ENCODE data around the gene PDGFD.
A peak's percentile ranks its signal among the peaks of the same experiment; 100 is the strongest.

PDGFD gene

DNA sequence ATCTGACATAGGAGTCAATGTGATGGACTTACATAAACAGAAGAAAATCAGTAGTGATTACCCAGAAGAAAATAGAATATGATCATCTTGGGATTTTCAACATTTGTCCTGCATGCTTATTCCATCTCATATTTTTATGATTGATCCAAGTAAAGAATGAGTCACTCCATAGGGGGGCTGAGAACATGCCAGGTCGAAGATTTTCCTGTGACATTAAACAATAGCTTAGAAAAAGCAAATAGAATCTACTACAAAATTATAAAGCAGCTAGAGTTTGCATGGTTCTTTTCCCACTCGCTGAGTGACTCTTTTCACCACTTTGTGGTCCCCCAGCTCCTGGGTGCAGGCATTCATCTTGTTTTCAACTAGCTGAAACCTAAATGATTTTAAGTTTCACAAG is 71.2 kb downstream of the PDGFD start:
- no peak for DNase-seq

DNA sequence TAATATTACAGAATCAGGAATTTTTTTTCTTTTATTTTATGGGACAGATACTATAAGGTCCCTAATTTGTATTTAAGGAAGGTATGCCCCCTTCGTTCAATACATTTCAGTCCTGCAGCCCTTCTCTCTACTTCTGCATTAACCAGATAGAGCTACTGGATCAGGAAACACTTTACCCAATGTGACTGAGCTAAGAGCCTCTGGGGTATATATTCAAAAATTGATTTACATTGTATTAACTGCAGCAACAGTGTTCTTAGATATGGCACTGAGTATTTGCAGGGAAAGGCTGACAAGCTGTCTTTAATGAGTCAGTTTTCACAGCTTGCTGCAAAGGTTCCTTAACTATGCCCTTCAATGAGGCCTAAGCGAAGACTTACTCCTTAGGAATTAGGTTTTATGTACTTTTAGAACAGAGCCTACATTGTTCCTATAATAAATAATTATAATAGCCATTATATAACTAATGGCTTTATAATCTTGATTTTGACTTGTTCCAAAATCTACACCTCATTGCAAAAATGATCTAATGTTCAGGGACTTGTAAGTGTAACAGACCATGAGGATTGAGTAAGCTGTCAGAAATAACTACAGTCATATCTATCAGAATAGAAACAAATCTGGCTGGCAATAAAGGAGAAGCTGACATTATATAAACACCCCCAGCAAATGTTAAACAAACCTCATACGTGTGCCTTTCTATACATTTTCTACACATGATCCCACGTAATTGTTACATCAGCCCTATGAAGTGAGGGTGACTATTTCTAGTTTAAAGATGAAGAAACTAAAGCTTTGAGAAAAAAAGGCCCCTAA is 72.5 kb downstream of the PDGFD start:
- DNase-seq = no peak

DNA sequence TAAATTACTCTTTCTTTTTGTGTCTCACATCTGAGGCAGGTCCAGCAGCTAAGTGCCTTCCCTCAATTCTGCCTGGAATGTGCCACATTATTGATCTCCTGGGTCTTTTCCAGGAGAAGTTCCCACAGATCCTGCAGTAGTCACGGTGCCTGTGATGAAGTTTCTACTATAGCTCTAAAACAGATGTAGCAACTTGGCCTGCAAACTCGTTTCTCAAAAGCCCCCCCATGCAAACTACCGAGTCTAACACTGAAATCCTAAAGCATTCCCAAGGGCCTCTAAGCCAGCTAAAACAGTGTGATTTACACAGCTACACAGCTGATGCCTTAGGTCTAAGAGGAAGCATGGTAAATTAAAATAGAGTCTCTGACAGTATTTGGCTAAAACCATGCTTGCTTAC is 73.2 kb downstream of the PDGFD start:
- no peak for DNase-seq

DNA sequence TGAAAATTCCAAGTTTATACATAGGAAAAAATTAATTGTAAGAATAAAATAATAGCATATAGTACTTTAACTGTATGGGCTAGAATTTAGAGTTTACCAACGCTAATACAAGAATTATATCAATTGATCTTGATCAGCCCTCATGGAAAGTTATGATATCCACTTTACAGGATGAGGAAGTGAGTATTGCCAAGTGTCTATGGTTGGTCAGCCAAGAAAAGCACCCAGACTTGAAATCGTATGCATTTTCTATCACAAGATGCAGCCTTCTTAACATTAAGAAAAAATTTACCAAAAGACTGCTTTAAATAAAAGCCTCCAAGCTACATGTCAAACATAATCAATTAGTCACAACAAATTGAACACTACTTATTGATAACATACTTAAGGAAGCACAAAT is 74.5 kb downstream of the PDGFD start:
- no peak for DNase-seq

DNA sequence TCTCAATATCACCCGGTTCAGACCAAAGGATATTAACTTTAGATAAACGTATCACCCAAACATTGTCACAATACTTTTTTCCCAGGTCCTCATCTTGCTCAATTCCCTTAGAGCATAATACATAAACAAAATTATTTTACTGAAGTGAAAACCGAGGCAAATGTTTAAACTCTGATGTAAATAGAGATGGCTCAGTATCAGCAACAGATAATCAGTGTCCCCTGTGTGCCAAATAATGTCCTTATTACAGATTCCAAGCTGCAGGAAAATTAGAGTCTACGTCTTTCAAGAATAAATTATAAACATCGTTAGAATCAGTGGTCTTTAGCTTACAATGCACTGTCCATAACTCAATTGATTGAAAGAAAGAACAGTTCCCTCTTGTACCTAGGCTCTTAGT is 77.3 kb downstream of the PDGFD start:
- DNase-seq = no peak

DNA sequence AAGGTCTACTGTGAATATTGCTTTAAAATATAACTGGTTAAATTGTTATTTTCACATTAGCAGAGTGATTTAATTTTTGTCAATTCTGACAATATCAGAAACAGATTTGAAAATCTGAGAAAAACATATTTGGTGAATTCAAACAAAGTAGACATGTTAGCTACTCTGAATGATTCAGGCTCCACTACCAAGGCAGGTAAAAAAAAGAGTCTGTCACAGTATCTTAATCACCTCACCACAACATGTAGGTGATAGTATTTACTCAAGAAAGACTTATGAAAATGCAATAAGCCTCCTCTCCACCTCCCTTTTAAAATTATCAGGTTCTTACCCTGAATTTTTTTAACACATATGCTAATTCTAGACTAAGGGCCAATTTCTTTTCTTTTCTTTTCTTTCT is 85.0 kb downstream of the PDGFD start:
- no peak for DNase-seq

DNA sequence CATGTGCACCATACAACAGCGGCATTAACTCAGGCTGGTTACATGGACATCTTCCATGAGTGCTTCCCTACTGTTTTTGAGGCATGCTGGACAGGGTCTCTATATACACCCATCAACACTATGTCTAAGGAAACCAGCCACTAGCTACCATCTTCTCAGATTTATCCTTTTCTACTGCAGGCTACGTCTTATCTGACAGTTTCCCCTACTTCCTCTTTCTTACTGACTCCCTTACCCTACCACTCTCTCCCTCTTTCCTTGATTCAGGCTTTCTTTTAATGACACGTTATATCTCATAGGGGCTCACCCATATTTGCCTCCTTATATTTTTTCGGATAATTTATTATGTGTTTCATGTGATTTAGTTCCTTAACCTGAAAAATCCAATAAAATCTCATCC is 85.7 kb downstream of the PDGFD start:
- no peak for DNase-seq

DNA sequence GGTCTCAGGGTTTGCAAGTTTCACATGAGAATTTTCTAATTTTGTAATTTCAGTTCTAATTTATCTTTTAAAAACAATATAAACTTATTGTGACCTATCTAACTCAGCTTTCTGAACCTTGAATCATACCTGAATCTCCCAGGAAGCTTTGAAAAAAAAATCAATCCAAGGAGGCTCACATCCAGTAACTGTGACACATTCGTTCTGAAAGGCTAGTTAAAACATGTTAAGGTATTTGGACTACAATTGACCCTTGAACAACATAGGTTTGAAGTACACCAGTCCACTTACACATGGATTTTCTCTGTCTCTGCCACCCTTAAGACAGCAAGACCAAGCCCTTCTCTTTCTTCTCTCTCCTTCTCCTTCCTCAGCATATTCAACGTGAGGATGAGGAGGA is 87.5 kb downstream of the PDGFD start:
- no peak for DNase-seq

DNA sequence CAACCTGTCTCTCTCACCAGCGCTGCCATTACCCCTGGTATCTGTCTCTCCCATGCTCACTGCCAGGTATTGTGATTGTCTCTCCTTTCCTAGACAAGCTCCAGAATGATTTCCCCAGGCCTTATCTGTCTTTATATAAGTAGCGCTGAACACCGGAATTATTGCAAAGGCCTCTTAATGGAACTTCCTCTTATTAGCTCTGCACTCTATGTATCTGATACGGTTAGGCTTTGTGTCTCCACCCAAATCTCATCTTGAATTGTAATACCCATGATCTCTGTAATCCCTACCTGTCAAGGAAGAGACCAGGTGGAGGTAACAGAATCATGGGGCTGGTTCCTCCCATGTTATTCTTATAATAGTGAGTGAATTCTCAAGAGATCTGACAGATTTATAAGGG is 88.2 kb downstream of the PDGFD start:
- no peak for DNase-seq

DNA sequence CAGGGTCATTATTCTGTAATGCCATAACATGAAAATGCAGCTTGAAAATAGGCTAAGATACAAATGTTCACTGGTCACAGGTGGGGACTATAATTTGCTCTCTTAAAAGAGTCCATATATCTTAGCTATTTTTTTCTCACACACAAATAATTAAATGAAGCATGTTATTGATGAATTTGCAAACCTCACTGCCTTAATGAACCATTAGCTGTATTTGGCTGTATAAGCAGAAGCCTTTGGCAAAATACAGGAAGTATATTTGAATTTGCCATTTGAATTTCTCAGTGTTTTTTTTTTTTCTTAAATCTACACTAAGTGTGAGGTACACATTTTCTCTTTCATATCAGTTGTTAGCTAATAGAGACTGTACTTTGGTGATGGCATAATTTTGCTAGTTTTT is 88.9 kb downstream of the PDGFD start:
- DNase-seq = no peak

DNA sequence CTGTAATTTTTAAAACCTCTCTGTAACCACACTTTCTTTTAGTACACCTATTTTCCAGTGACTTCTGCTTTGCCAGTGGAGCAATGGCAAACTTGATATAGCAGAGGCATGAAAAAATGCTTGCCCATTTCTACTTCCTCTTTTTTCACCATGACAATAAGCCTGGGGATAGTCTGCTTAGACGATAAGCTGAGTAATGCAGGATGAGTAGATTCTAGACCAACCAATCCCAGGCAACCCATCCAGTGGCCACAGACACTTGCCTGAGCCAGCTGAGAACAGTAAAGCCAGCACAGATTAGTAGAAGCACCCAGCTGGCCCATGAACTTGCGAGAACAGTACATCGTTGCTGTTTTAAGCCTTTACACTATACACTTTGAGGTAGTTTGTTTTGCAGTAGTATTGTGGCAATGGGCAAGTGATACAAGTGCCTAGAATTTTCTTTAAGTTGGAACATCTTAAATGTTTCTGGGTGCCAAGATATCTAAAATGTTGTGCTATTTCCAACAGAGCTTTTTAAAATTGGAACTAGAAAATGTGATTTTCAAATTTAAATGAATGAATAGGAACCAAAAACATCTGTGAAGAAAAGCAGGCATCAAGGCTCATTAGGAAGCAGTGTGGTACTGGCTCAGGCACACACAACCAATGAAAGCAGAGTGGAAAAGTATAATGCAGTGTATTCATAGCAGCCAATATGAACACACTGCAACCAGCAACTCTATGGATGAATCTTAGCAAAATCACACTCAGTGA is 89.8 kb downstream of the PDGFD start:
- peak; percentile 35 for DNase-seq

DNA sequence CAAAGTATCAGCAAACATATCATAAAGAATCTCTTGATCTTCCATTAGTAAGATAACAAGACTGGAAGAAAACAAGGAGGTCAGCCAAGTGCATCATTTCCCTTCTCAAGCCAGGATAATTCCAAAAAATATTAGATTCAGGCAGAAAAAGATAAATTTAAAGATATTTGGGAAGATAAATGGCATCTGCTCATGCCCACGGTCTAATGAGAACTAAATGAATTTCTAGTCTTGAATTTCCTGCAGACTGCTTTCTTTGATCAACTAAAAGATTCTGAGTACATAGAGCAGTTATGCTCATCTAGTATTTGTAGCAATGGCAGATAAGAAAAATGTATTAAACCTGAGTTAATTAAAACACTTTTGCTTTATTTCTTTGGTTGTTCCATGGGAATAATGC is 96.4 kb downstream of the PDGFD start:
- no peak for DNase-seq

DNA sequence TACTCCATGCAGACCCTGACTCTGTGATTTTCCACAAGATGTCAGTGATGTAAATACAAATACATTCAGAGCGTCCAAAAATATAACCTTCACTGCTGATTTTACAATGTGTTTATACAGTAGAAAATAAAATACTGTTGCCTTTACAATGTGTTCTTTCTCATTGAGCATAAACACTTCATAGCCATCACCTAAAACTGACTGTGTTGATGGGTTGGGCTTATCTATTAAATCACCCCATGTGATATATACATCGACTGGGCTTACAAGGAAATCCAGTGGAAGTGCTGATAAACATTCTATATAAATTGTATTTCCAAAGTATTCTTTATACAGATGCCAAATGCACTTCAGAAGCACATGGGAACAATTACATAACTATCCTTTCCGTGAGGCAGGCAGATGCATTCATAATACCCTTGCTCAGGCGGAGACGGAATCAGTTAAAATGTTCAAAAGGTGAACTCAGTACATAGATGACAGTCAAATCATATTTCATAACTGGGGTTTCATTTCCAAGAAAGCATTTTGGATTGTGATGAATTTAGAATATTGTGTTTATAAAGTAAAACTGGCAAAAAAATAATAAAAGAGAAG is 99.8 kb downstream of the PDGFD start:
- no peak for DNase-seq

DNA sequence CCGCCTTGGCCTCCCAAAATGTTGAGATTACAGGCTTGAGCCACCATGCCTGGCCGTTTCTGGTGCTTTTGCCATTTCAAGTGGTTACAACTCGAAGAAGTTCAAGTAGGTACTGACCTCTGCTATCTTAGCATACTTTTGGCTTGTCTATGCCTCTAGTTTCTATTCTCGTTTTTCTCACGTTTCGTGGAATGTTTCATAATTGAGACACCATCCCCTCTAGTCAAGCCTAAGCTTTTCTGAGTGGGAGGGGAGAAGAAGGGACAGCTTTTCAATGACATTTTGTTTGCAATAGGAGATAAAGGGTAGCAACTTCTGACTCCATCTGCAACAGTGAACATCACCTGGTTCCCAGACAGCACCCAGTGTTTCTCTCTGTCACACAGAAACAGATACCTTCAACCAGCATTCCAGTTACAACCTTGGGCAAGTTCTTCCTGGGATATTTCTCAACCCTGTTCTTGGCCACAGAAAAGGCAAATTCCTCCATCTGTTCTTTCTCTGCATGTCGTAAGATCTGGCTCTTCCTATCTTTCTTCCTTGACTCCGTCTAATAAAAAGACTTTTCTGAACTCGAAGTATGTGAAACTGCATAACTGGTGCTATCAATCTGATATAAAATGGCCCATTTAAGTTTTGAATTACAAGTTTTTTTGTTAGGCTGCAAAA is 102.0 kb downstream of the PDGFD start:
- DNase-seq = peak; percentile 48

DNA sequence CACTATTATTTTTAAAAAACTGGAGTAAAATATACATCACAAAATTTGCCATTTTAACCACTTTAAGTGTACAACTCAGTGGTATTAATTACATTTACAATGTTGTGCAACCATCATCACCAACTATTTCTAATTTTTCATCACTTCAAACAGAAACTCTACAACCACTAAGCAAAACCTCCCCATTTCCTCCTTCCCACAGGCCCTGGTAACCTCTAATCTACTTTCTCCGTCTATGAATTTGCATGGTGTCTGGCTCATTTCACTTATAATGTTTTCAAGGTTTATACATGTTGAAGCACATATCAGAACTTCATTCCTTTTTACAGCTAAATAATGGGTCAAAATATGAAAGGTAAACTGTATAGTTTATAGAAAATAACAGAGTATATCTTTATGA is 103.1 kb downstream of the PDGFD start:
- DNase-seq = no peak

DNA sequence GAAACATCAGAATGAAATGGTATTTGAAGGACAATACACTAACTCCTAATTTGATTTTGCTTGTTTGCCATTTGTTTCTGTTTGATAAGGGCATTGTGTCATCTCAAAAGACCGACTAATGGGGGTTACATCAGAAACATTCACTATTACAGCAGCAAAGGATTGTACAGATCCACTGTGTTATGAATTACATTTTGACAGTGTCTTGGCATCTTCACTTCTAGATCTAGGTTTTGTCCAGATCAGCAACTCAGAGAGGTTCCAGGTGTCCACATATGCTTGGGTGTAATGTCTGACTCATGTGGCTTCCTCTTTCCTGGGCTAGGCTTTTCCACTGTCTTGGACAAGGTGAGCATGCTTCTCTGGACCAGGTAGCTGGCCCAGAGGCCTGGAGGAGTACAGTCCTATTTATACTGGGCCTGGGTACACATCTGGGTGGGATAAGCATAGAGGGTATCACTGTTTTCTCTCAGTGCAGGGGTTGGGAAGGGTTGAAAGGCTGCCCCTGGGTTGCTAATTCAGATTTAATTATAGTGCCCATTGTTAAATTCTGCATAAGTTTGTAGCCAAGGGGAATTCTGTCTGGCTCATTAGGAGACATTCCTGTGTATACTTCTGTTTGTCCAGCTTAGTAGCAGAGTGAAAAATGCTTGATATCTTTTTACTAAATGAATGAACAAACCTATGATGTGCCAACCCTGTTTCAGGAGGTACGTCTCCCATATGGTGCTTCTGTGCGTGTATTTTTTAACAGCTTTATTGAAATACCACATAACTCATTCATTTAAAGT is 103.7 kb downstream of the PDGFD start:
- peak; percentile 9 for DNase-seq

DNA sequence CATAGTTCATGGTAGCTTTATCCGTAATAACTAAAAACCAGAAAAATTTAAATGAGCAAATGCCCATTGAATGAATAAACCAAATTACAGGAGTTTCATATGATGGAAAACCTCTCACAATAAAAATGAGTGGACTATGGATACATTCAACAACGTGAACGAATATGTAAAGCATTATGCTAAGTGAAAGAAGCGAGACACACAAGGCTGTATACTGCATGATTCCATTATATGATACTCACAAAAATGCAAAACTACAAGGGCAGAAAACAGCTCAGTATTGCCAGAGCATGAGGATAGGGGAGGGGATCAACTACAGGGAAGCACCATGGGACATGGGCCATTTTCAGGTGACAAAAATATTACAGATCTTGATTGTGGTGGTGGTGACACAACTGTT is 105.3 kb downstream of the PDGFD start:
- no peak for DNase-seq

DNA sequence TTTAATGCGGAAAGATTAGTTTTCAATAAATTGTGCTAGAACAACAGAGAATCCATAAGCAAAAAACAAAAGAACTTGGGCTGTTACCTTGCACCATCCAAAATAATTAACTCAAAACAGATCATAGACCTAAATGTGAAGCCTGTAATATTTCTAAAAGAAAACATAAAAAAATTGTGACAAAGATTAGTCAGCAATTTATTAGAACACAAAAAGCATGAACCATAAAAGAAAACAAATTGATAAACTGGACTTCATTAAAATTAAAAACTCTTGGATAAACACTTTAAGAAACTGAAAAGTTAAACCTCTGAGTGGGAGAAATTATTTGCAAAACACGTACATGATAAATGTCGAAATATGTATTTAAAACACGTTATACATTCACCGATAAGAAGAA is 106.0 kb downstream of the PDGFD start:
- DNase-seq = no peak

DNA sequence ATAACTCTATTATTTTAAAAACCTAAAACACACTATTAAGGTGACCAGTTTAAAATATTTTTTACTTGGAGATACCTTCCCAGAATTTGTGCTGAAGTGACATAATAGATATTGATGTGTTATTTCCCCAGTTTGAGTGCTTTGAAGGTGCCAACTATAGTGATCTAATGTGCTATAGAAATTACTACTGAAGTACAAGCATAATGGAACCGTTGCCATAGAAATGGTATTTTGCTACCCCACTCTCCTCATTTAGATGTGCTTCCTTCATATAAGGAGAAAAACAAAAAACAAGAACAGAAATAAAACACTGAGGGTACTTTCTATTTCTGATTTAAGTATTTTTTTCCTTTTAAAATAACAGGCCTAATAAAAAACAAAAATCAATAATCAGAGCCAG is 108.4 kb downstream of the PDGFD start:
- DNase-seq = no peak

DNA sequence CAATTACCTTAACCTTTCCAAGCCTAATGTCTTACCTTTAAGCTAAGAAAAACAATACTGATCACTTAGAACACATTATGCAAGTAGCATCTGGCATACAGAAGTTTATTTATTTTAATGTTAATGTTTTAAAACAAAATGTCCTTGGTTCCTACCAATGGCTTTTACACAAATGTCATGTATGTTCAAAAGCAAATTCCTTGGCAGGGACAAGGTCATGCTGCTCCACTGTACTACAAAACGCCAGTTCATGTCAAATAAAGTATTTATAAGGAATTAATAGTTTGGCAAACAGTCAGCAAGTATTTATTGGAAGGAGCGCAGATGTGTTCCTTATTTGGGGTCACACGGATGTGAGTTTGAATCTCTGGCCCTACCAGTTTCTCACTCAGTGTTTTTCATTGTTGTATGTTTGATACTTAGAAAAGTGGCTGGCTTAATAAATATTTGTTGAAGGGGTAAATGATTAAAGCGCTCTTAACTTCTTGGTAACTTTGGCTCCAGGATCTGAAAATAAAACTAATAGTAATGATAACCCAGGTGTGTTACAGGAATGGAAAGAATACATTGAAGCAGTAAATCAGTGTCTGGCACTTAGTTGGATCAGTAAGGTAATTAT is 108.9 kb downstream of the PDGFD start:
- DNase-seq = no peak

DNA sequence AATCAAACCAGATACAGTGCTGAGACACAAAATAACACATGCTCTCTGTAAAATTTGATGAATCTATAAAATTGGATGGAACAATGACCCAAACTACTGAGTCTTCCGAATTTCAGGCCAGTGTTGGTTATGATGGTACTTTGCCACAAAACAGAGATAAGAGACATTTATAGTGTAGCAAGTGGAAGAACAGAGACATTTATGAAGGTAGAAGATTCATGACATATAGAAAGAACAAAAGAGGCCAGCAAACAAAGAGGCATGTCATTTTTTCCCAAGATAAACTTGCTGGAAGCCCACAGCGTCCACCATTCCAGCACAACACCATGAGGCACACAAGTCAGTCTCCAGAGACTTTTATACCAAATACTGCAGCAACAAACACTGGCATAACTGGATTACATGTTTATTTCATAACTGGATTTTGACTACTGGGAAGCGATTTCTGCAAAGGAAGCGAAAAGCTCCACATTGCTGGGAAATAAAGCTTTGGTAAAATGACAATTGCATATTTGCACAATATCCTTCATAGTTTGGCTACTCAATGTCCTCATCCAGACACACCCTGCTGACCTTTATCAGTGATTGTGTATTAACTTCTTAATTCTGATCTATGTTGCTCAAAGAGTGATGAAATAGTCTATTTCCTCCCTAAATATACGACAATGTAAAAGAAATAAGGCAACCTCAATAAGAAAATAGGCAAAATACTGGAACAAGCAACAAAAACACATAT is 110.0 kb downstream of the PDGFD start:
- DNase-seq = no peak

DNA sequence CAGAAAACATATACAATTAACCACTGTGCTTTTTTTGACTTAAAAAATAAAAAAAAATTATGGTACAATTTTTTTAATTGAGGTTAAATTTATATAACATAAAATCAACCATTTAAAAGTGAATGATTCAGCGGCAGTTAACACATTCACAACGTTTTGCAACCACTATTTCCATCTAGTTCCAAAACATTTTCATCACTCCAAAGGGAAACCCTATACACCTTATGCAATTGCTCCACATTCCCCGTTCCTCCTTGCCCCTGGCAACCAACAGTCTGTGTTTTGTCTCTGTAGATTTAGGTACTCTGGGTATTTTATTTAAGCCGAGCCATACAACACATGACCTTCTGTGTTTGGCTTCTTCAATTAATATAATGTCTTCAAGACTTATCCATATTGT is 112.2 kb downstream of the PDGFD start:
- DNase-seq = no peak

Measured in NCI-H226 (cell line).